SJSA1 (cell line): ENCODE data around the gene ARRB2. TPM values are rescaled to one million over a fixed set of nuclear protein-coding genes. Genes with fewer than 3 reads are reported as not detected.

ENCODE experiments used
- DNase-seq, 2 experiments: peaks; one replicate each; pipeline ENCODE4 v3.0.0-alpha.2; 2015 to 2020; ENCODE audit warnings: low spot score in 2 of 2, low read depth in 1 of 2
- H3K27ac ChIP-seq: fragments of 250-450 bp; sonication (Bioruptor Pico); 2 replicates; pipeline ENCODE4 v1.5.1; 2020; ENCODE audit warnings: mild to moderate bottlenecking, moderate library complexity
- H3K27me3 ChIP-seq: fragments of 250-450 bp; sonication (Bioruptor Pico); replicated peaks from 2 replicates; pipeline ENCODE4 v1.5.1; 2020; ENCODE audit warnings: mild to moderate bottlenecking, moderate library complexity
- H3K36me3 ChIP-seq: fragments of 250-450 bp; sonication (Bioruptor Pico); 2 replicates; pipeline ENCODE4 v1.5.1; 2020; ENCODE audit warnings: mild to moderate bottlenecking
- H3K4me1 ChIP-seq: fragments of 250-450 bp; sonication (Bioruptor Pico); replicated peaks from 2 replicates; pipeline ENCODE4 v1.6.1; 2021; ENCODE audit warnings: mild to moderate bottlenecking
- H3K4me3 ChIP-seq: fragments of 250-450 bp; sonication (Bioruptor Pico); 2 replicates; pipeline ENCODE4 v1.5.1; 2020; ENCODE audit warnings: mild to moderate bottlenecking
- H3K9me3 ChIP-seq: fragments of 250-450 bp; sonication (Bioruptor Pico); replicated peaks from 2 replicates; pipeline ENCODE4 v1.5.1; 2020; ENCODE audit warnings: mild to moderate bottlenecking
- total RNA-seq: library from RNA; depleted of rRNA; stranded (reverse); fragments of >200 nt; shearing (Covaris generic); gene quantifications from 2 replicates; pipeline ENCODE4 v1.2.3, GENCODE V29; 2014; rRNA removed

ARRB2 gene
- total RNA-seq, 1 experiment from 2014 or later = 8.2 TPM

DNA sequence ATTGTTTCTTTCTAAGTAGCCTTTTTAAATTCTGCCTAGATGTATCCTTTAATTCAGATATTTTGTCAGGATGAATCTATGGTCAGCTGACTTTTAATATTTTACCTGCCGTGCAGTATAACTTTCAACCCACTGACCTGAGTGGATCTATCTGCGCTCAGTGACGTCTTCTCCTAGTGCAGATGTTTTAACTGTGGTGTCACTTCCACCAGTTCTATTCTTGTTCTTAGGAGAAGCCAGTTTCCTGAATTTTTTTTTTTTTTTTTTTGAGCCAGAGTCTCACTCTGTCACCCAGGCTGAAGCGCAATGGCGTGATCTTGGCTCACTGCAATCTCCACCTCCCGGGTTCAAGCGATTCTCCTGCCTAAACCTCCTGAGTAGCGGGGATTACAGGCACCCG lies 56.3 kb downstream of the ARRB2 start:
- Histone ChIP-seq H3K4me1 (no peaks in the 10 kb centered on the region), H3K9me3 (no peaks in the 10 kb centered on the region), H3K27ac (no peak overlapping the region), H3K27me3 (peaks cover 5% of the 10 kb centered on the region; the same call in 1 of the 2 replicates), H3K4me3 (no peak overlapping the region), H3K36me3 (no peaks in the 10 kb centered on the region)
- DNase-seq = no peak

DNA sequence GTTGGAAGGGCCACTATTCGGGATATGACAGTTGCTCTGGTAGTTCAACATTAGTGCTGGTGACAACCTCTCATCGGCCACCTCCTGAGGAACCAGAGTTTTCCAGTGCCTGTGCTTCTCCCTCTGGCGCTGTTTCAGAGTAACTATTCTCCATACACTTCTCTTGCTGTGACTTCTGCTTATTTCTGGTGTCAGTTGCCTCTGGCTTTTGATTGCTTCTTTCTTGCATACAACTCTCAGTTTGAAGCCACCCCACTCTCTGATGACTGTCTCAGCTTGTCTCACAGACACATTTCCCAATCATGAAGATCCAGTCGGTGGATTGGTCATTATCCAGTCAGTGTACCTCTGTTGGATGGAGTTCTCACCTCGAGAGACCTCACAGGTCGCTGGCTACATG lies 57.9 kb downstream of the ARRB2 start:
- H3K9me3 ChIP-seq = no peaks in the 10 kb centered on the region
- H3K4me3 ChIP-seq = no peak overlapping the region
- no peak overlapping the region for H3K27ac ChIP-seq
- no peaks in the 10 kb centered on the region for H3K4me1 ChIP-seq
- no peaks in the 10 kb centered on the region for H3K36me3 ChIP-seq
- peaks cover 5% of the 10 kb centered on the region; the same call in 1 of the 2 replicates for H3K27me3 ChIP-seq
- DNase-seq = no peak

DNA sequence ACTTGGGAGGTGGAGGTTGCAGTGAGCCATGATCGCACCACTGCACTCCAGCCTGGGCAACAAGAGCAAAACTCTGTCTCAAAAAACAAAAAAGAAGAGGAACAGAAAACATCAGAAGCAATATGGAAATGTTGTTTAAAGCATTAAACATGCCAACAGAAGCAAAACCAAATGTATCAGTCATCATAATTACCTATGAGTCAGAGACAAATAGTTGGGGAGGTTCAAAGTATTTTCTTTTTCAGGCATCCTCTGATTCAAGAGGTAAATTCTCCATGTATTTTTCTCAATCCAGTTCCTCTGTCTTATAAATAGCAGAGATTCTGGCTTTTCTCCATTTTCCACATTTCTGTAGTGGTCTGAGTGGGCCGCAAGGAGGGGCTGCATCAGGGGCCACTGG lies 59.2 kb downstream of the ARRB2 start:
- H3K4me1 ChIP-seq = no peaks in the 10 kb centered on the region
- H3K4me3 ChIP-seq = no peak overlapping the region
- peaks cover 5% of the 10 kb centered on the region; the same call in 1 of the 2 replicates for H3K27me3 ChIP-seq
- H3K36me3 ChIP-seq = no peaks in the 10 kb centered on the region
- no peak for DNase-seq
- H3K9me3 ChIP-seq = no peaks in the 10 kb centered on the region
- no peak overlapping the region for H3K27ac ChIP-seq

Other genes starting within 250 kb of the ARRB2 start
- 0.11 TPM in 1 of 2 replicates, not detected in the other for gene SPNS2, start 211.8 kb upstream of the ARRB2 start, total RNA-seq
- 43.4 and 46.6 TPM in 2 replicates for gene MYBBP1A, start 155.2 kb upstream of the ARRB2 start, total RNA-seq
- not detected in 2 replicates for gene GGT6, start 150.1 kb upstream of the ARRB2 start, total RNA-seq
- gene SMTNL2, start 126.1 kb upstream of the ARRB2 start, total RNA-seq = not detected in 2 replicates
- gene ALOX15, start 69.0 kb upstream of the ARRB2 start, total RNA-seq = not detected in 2 replicates
- gene PELP1, start 6.5 kb upstream of the ARRB2 start, total RNA-seq = 18.1 and 28.7 TPM in 2 replicates
- gene MED11, start 20.8 kb downstream of the ARRB2 start, total RNA-seq = 16.7 and 26.9 TPM in 2 replicates
- not detected in 2 replicates for gene ZMYND15, start 29.2 kb downstream of the ARRB2 start, total RNA-seq
- not detected in 2 replicates for gene CXCL16, start 29.3 kb downstream of the ARRB2 start, total RNA-seq
- not detected in 2 replicates for gene TM4SF5, start 61.3 kb downstream of the ARRB2 start, total RNA-seq
- not detected in 2 replicates for gene VMO1, start 75.7 kb downstream of the ARRB2 start, total RNA-seq
- gene GLTPD2, start 78.3 kb downstream of the ARRB2 start, total RNA-seq = not detected in 2 replicates
- gene PSMB6, start 85.5 kb downstream of the ARRB2 start, total RNA-seq = 197 and 257 TPM in 2 replicates
- 7.6 and 16.8 TPM in 2 replicates for gene PLD2, start 96.5 kb downstream of the ARRB2 start, total RNA-seq
- 10.0 and 20.0 TPM in 2 replicates for gene MINK1, start 122.7 kb downstream of the ARRB2 start, total RNA-seq
- gene C17orf107, start 188.9 kb downstream of the ARRB2 start, total RNA-seq = 0.18 TPM in 1 of 2 replicates, not detected in the other
- gene CHRNE, start 192.5 kb downstream of the ARRB2 start, total RNA-seq = 0.29 TPM in 1 of 2 replicates, not detected in the other
- gene GP1BA, start 221.6 kb downstream of the ARRB2 start, total RNA-seq = not detected in 2 replicates
- gene SLC25A11, start 229.4 kb downstream of the ARRB2 start, total RNA-seq = 67.6 and 68.4 TPM in 2 replicates
- 4.2 and 13.0 TPM in 2 replicates for gene RNF167, start 229.6 kb downstream of the ARRB2 start, total RNA-seq
- gene PFN1, start 237.9 kb downstream of the ARRB2 start, total RNA-seq = 1,207 and 1,337 TPM in 2 replicates
- 5.2 and 6.6 TPM in 2 replicates for gene ENO3, start 240.5 kb downstream of the ARRB2 start, total RNA-seq